Stimulated activated effector memory CD8-positive, alpha-beta T cell treated with anti-CD3 and anti-CD28 coated beads, Interleukin-12 subunit alpha, Interleukin-12 subunit beta, amount 100 ng/mL, for 72 hours (primary cell): Measurements from ENCODE around the gene NKAP.
"Not testable (repeated sequence)": the region's sequence is repeated elsewhere in the genome, so short reads cannot be mapped to it uniquely, and the experiment has no call there.

Source experiments
- ATAC-seq: fragments of 150-1000 bp; cut with Tn5 transposase; 2 replicates; pipeline ENCODE4 v1.10.0; 2021
- DNase-seq, 2 donors: peaks; one replicate each; pipeline ENCODE4 v3.0.0; 2021 to 2022; ENCODE audit warnings: low spot score in 2 of 2
- H3K27ac Mint-ChIP-seq: one replicate; pipeline ENCODE4 v1.8.0; 2022; ENCODE audit warnings: mild to moderate bottlenecking, mixed read lengths
- H3K36me3 Mint-ChIP-seq: one replicate; pipeline ENCODE4 v1.8.0; 2022; ENCODE audit warnings: mild to moderate bottlenecking, mixed read lengths
- H3K4me1 Mint-ChIP-seq: one replicate; pipeline ENCODE4 v1.8.0; 2022; ENCODE audit warnings: mixed read lengths
- H3K4me3 Mint-ChIP-seq: one replicate; pipeline ENCODE4 v1.8.0; 2022; ENCODE audit warnings: mild to moderate bottlenecking, mixed read lengths
- H3K9me3 Mint-ChIP-seq: one replicate; pipeline ENCODE4 v1.8.0; 2022; ENCODE audit warnings: mixed read lengths

The NKAP gene

DNA sequence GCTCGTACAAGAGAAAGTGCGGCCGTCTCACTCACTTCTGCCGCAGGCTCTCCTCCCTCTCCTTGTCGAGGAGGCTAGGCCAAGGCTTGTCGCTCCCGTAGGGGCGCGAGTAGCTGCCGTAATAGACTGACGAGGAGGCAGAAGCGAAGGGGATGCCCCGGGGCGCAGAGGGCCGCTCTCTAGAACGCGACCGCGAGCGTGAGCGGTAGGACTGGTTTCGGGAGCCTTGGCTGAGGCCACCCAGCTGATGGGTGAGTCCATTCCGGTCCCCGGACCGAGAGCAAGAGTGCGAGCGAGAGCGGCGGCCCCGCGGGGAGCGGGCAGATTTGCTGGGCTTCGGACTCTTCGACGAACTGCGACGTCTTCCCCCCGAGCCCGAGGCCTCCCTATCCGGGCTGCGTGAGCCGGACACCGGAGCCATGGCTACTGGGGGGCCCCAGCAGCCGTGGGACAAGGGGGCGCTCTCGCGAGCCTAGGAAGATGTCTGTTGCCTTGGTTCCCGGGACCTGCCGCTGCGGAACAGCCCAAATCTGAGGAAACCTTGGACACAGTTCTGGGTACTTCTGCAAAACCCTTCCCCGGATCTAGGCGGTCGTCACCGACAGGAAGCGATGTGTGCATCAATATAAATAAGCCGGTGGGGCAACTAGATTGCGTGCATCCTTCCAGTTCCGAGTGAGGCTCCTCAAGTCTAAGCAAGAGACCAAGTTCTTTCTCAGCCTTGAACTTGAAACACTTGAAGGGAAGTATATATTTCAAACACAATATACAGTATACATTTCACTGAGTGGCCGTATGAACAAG is at the start of gene NKAP:
TSS of gene NKAP (minus strand) at position 567 of the 804 bp plus-strand sequence. CDS start at position 421, 146 bp downstream.
- peak; percentile 68 to 92 for DNase-seq
- Mint-ChIP-seq H3K36me3 (peaks cover 24% of the 10 kb centered on the region), H3K4me3 (peak within 1 kb of the TSS; percentile 95), H3K27ac (peak within 1 kb of the TSS; percentile 98), H3K9me3 (no peaks in the 10 kb centered on the region), H3K4me1 (peaks cover 18% of the 10 kb centered on the region)
- ATAC-seq, result peak; percentile 93

DNA sequence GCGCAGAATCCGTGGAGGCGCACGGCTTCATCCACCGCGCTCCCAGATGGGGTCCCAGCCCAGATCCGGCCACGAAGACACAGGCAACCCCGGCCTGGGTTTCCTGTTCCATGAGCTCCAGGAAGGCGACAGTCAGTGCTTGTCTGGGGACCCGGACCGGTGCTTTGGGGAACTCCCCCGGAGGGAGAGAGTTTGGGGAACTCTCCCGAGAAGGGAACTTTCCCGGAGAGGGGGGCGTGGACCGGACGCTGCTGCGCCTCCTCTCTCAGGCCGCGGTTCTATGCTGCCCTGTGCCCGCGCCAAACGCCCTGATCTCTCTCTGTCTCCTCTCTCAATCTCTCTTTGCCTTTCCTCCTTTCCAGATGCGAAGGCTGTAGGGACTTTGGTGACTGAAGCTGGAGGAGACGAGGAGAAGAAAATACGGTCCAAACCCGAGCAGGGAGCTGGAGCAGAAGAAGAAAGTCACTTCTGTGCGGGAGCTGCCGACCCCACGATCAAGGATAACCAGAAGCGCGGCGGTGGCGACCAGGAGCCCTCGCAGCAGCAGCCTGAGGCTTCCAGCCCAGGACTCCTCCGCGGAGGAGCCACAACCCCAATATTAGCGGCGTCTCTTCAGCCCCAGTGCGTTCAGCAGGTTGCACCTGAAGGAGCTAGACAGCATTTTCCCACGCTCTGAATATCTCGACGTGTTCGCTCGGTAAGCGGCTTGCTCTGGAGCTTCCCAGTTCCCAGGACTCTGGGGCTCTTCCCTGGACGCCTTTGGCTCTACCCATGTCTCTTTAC is 47.6 kb upstream of the NKAP start:
- H3K4me1 Mint-ChIP-seq, result peaks cover 8% of the 10 kb centered on the region
- H3K27ac Mint-ChIP-seq, result no peak overlapping the region
- DNase-seq (no peak), ATAC-seq (peak; percentile 11)
- peaks cover 6% of the 10 kb centered on the region for H3K36me3 Mint-ChIP-seq
- peak overlapping the region; percentile 64 for H3K4me3 Mint-ChIP-seq
- H3K9me3 Mint-ChIP-seq, result no peaks in the 10 kb centered on the region

DNA sequence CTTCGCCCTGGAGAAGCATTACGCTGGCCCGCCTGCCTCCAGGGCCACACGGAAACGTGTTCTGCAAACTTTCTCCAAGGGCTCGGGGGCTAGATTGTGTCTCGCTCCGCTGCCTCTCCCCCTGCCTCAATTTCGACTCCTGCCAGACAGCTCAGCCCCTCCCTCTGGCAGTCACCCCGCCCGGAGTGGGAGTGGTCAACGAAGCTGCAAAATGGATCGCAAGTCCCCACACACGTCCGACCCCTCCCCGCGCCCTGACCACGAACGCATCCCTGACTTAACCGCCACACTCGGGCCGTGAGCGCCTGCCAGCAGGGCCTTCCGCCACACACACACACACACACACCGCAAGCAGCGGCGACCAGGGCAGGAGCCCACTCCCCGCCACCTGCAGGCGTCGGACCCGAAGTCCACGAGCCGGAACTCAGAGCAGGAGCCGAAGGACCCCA is 47.0 kb upstream of the NKAP start:
- Mint-ChIP-seq H3K4me3 (peak overlapping the region; percentile 64), H3K27ac (no peak overlapping the region), H3K9me3 (no peaks in the 10 kb centered on the region), H3K36me3 (peaks cover 6% of the 10 kb centered on the region), H3K4me1 (peaks cover 8% of the 10 kb centered on the region)
- DNase-seq (no peak), ATAC-seq (peak; percentile 26)

DNA sequence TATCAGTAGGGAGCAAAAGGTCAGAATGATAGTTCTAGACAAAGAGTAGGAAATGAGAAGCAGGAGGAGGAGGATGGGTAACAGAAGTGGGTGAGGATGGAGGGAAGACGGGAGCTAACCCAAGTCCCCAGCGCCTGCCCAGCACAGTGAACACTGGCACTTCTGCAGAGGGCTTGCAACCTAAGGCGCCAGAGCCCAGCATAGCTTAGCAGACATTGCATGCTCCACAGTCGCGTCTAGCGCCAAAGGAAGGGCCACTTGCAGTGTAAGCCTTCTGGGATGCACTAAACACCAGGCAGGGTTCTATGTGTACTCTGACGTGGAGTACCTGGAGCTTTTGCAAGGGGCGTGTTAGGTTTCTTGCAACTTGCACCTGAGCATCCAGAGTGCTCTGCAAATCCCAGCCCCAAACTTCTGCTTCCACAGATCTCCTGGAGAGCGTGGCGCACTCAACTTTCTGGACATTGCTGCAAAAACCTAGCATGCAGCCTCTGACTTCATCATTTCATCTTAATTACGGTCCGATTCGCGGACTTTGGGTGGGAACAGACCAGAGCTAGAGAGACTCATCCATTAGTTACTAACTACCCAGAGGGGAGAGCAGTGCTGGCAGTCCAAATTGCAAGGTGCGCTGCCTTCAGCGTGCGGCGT is 46.5 kb upstream of the NKAP start:
- DNase-seq (no peak), ATAC-seq (no peak)
- Mint-ChIP-seq H3K36me3 (peaks cover 6% of the 10 kb centered on the region), H3K4me1 (peaks cover 8% of the 10 kb centered on the region), H3K27ac (no peak overlapping the region), H3K4me3 (peak overlapping the region; percentile 64), H3K9me3 (no peaks in the 10 kb centered on the region)

DNA sequence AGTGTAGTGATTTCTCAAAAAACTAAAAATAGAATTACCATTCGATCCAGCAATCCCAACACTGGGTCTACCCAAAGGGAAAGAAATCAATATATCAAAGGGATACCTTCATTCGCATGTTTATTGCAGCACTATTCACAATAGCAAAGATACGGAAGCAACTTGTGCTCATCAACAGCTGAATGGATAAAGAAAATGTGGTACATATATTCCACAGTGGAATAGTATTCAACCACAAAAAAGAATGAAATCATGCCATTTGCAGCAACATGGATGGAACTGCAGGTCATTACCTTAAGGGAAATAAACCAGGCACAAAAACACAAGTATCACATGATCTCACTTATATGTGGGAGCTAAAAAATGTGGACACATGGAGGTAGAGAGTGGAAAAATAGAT is 42.7 kb upstream of the NKAP start:
- peaks cover 6% of the 10 kb centered on the region for H3K36me3 Mint-ChIP-seq
- ATAC-seq, result no peak
- H3K4me3 Mint-ChIP-seq, result no peak overlapping the region
- DNase-seq, result no peak
- peaks cover 8% of the 10 kb centered on the region for H3K4me1 Mint-ChIP-seq
- H3K27ac Mint-ChIP-seq, result no peak overlapping the region
- H3K9me3 Mint-ChIP-seq, result no peaks in the 10 kb centered on the region

DNA sequence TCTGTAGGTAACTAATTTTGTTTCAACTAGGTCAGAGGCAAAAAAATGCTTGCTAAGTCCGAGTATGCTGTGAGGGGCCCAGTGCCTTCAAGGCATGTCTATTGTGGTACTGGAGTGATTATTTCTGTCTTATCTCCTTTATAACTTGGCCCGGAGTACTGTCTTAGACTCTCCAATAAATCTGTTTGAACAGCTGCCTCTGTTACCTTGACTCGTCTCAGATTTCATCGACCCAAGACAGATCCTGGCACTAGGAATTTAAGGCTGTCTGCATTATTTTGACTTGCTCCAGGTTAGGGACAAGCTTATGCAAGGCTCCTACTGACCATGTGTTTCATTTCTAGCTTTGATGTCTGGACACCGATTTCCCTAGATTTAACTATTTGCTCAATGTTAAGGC is 41.1 kb upstream of the NKAP start:
- Mint-ChIP-seq H3K27ac (no peak overlapping the region), H3K4me1 (no peaks in the 10 kb centered on the region), H3K9me3 (no peaks in the 10 kb centered on the region), H3K36me3 (no peaks in the 10 kb centered on the region), H3K4me3 (no peak overlapping the region)
- ATAC-seq, result no peak
- DNase-seq, result no peak

DNA sequence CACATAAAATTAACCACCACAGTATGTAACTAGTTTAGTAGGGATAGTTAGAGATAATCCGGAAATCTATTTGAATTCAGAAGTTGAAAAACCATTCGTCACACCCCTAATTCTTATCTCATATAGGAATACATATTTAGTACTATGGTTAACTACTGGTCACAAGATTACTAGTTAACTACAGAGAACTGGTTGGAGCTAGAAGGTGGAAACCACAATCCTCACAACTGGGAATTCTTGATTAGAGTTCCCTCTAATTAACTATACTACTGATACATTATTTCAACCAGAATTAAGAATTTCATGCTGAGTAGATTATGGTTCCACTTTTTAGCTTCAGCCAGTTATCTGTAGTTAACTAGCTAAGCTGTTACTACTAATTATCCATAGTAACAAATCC is 39.9 kb upstream of the NKAP start:
- Mint-ChIP-seq H3K4me1 (no peaks in the 10 kb centered on the region), H3K27ac (no peak overlapping the region), H3K36me3 (no peaks in the 10 kb centered on the region), H3K4me3 (no peak overlapping the region), H3K9me3 (no peaks in the 10 kb centered on the region)
- ATAC-seq, result no peak
- no peak for DNase-seq

DNA sequence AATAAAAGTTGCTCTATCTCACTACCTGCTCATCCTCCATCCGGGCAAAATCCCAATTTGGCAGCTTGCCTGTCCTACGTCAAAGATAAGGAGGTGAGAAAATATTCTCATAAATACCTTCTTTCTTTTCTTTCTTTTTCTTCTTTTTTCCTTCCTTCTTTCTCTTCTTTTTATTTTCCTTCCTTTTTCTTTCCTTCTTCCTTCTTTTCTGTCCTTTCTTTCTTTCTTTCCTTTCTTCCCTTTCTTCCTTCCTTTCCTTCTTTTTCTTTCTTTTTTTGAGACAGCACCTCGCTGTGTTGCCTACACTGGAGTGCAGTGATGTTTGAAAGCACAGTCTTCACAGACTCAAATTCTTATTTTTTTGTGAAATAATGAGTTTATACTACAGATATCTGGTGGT is 38.6 kb upstream of the NKAP start:
- Mint-ChIP-seq H3K27ac (no peak overlapping the region), H3K36me3 (no peaks in the 10 kb centered on the region), H3K4me3 (no peak overlapping the region), H3K4me1 (no peaks in the 10 kb centered on the region), H3K9me3 (no peaks in the 10 kb centered on the region)
- DNase-seq, result no peak
- ATAC-seq, result no peak

DNA sequence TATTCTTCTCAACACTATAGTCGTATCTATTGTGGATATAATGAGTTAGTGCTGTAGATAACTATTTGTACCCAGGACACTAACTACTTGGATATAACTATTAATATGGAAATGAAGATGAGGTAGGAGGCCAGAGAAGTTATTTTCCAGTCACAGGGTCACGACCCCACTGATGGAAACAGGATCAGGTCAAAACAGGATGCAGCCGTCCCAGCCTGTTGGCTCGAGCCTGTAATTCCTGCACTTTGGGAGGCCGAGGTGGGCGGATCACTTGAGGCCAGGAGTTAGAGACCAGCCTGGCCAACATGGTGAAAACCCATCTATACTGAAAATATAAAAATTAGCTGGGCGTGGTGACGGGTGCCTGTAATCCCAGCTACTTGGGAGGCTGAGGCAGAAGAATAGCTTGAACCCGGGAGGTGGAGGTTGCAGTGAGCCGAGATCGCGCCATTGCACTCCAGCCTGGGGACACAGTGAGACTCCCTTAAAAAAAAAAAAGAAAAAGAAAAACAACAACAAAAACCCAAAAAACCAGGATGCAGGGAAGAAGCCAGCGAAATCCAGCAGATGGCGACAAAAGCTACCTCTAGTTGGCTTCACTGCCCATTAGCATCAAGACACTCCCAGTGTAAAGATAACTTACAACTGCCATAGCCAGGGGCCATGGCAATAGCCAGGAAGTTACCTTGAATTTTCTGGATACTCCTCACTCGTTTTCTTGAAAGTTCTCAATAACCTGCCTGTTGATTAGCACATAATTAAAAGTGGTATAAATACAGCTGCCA is 37.9 kb upstream of the NKAP start:
- H3K9me3 Mint-ChIP-seq, result no peaks in the 10 kb centered on the region
- no peaks in the 10 kb centered on the region for H3K36me3 Mint-ChIP-seq
- H3K4me1 Mint-ChIP-seq, result no peaks in the 10 kb centered on the region
- DNase-seq, result no peak
- H3K27ac Mint-ChIP-seq, result no peak overlapping the region
- no peak for ATAC-seq
- no peak overlapping the region for H3K4me3 Mint-ChIP-seq

DNA sequence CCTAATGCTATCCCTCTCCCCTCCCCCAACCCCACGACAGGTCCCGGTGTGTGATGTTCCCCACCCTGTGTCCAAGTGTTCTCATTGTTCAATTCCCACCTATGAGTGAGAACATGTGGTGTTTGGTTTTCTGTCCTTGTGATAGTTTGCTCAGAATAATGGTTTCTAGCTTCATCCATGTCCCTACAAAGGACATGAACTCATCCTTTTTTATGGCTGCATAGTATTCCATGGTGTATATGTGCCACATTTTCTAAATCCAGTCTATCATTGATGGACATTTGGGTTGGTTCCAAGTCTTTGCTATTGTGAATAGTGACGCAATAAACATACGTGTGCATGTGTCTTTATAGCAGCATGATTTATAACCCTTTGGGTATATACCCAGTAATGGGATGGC is 33.6 kb upstream of the NKAP start:
- not testable (repeated sequence) for H3K4me1 Mint-ChIP-seq, H3K9me3 Mint-ChIP-seq, DNase-seq, H3K36me3 Mint-ChIP-seq, ATAC-seq, H3K4me3 Mint-ChIP-seq, H3K27ac Mint-ChIP-seq

DNA sequence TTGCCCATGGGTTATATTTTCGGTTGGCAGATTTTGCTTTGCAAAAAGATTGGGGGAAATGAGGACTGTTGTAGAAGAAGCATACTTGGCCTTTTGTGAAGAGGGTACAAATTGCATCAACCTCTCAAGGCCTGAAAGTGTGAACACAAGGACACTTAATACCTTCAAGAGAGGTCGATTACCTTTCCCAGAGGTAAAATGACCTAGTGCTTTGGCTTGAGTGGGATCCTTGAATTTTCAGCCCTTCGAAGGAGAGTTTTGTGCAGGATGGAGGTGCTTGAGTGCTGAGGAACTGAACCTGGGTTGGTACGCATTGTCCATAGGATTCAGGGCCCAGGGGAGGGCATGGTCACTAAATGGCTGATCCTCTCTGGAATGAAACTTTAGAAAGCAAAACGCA is 27.6 kb upstream of the NKAP start:
- ATAC-seq (no peak), DNase-seq (no peak)
- Mint-ChIP-seq H3K36me3 (no peaks in the 10 kb centered on the region), H3K4me1 (no peaks in the 10 kb centered on the region), H3K4me3 (no peak overlapping the region), H3K9me3 (no peaks in the 10 kb centered on the region), H3K27ac (no peak overlapping the region)

DNA sequence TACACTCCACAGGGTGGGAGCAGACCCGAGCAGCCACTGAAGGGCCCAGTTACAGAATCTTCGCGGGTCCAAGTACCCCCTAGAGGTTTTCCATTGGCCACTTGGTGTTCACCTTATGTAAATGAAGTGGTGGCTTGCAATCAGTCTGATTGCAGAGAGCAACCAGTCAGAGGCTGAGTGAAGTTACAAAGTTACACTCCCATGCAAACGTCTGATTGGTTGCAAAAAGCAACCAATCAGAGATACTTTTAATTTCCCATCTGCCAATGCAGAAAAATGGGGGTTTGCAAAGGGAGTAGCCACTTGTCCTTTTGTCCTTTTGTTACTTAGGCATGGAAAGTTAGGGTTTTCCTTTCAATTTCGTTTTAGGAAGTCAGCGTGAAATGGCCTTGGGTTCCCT is 27.0 kb upstream of the NKAP start:
- Mint-ChIP-seq H3K36me3 (no peaks in the 10 kb centered on the region), H3K9me3 (no peaks in the 10 kb centered on the region), H3K4me3 (no peak overlapping the region), H3K4me1 (no peaks in the 10 kb centered on the region), H3K27ac (no peak overlapping the region)
- DNase-seq (no peak), ATAC-seq (no peak)

DNA sequence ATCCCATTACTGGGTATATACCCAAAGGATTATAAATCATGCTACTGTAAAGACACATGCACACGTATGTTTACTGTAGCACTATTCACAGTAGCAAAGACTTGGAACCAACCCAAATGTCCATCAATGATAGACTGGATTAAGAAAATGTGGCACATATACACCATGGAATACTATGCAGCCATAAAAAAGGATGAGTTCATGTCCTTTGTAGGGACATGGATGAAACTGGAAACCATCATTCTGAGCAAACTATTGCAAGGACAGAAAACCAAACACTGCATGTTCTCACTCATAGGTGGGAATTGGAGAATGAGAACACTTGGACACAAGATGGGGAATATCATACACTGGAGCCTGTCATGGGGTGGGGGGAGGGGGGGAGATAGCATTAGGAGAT is 23.3 kb upstream of the NKAP start:
- DNase-seq, ATAC-seq, H3K36me3 Mint-ChIP-seq, H3K4me1 Mint-ChIP-seq, H3K4me3 Mint-ChIP-seq, H3K9me3 Mint-ChIP-seq, H3K27ac Mint-ChIP-seq: not testable (repeated sequence)

DNA sequence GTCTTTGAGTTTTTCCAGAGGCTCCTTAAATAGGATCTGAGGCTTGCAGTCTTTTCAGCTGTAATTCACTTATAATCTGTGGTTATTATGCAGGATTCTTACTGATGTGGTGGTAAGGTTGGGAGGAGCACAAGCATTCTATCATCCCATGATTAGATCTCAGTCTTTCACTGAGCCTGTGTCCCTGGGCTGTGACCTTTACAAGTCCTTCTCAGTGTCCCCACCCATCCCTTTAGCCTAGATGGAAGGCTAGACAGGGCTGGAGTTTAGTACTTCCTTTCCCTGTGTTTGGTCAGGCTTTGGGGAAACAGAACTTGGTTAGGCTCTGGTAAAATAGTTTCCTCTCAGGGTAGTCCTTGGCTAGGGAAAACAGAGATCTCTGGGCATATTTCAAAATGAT is 17.1 kb upstream of the NKAP start:
- H3K27ac Mint-ChIP-seq, result no peak overlapping the region
- DNase-seq, result no peak
- ATAC-seq, result no peak
- H3K36me3 Mint-ChIP-seq, result peaks cover 9% of the 10 kb centered on the region
- H3K4me3 Mint-ChIP-seq, result no peak overlapping the region
- peaks cover 9% of the 10 kb centered on the region for H3K4me1 Mint-ChIP-seq
- H3K9me3 Mint-ChIP-seq, result no peaks in the 10 kb centered on the region
